OCI-LY7 (cell line): ENCODE data around the gene PPP1R9B.

Experiments used
- CTCF ChIP-seq: fragments of 200-600 bp; sonication (generic); conservative IDR thresholded peaks from 2 replicates; pipeline ENCODE4 v1.5.1; 2014; ENCODE audit warnings: mild to moderate bottlenecking, antibody characterized with exemption, low read length, moderate library complexity, mixed read lengths
- EZH2phosphoT487 ChIP-seq: fragments of 200-600 bp; sonication (generic); IDR thresholded peaks from 2 replicates; pipeline ENCODE4 v1.6.1; 2018; ENCODE audit warnings: low read depth, borderline replicate concordance, mild to moderate bottlenecking, mixed run types, antibody characterized with exemption, low read length, moderate library complexity, mixed read lengths

GRCh38 chr17:50107790-50108414 is 42.6 kb downstream of the PPP1R9B start:
- no peak for TF ChIP-seq CTCF
- TF ChIP-seq EZH2phosphoT487, result no peak
